ENCODE measurements around the gene SEMA5A. TPM values are rescaled to one million over a fixed set of nuclear protein-coding genes. Genes with fewer than 3 reads are reported as not detected.

SEMA5A gene
- total RNA-seq, 2 donors from 2014 or later: 16.2 to 19.7 TPM

DNA sequence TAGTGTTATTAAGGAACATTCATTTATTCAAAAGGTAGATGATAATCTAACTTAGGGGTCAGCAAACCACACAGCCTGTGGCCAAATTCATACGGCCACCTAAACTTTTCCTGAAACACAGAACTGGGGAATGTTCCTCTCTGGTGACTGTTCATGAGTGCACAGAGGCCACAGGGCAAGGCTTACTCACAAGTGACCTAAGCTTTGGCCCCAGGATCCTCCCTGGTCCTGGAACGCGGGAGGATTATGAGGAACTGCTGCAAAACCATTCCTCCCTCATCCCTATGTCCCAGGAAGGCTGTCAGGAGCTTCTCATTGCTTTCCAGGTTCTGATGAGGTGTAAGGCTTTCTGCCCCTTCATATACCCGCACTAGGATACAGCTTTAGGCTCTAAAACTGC lies 397.6 kb downstream of the SEMA5A start:
- intact Hi-C loops (cut with DNase I): no loop called here
- DNase-seq (no peak), ATAC-seq (no peak)

DNA sequence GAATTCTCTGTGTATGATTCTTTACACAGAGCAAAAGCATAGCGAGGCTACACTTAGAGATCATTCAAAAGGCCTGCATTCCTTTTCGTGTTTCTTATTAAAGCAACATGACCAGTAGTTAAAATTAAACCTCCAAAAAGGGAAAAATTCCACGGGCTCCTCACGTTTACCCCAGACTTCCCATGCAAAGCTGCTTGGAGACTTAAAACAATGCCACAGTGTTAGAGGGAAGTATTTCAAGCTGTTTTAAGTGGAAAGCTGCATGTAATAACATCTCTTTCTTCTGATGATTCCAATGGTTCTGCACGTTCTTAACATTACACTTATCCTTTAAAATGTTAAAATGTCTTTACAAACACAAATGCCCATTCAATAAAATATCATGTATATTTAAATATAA lies 405.2 kb downstream of the SEMA5A start:
- ATAC-seq (no peak), DNase-seq (no peak)
- intact Hi-C loops (cut with DNase I): no loop called here

DNA sequence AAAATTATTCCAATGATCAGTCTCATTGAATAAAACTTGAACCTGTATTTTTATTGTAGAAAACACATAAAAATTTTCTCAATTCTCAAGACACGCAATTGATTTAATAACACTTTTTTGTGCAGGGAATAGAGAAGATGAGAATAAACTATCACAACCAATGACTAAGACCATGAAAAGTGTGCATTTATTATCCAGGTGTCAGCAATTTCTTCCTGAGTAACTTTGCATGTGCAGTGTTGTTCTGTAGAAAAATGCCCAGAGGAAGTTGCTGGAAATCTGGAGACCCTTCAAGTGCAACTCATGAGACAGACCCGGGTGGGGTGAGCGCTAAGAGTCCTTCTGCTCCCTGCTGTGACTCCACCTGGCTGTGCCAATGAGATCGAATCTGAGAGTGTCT lies 405.7 kb downstream of the SEMA5A start:
- no peak for ATAC-seq
- no peak for DNase-seq
- intact Hi-C loops (cut with DNase I): no loop called here

DNA sequence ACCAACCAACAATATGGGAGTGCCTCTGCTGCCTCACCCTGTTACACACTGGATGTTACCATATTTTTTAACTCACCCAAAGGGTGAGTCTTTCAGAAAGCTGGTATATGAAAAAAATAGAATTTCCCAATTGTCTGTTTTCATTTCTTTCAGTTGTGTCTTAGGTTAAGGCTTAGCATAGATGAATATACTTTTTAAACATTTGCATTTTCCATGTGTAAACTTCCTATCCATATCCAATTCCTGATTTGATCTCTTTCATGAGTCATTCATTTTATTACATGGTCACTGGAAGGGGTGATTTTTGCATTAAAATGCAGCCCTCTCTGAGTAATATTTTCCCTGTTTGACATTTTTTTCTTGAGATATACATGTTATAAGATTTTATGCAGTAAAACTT lies 406.5 kb downstream of the SEMA5A start:
- ATAC-seq (no peak), DNase-seq (no peak)
- intact Hi-C loops (cut with DNase I): no loop called here

DNA sequence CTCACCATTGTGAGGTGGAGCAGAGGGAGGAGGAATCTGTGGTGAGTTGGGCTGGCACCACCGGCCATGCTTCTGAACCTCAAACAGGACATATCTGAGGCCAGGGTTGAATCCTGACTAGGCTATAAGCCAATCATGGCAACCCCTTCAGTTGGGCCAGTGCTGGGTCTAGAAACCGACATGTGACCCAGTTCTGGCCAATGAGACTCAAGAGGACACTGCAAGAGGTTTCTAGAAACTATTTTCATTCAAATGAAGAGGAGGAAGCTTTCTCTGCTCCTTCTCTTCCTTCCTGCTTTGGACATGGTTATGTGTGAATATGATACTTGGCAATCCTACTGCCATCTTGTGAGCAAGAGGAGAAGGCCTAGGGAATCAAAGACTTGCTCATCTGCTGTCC lies 417.7 kb downstream of the SEMA5A start:
- intact Hi-C loops (cut with DNase I): no loop called here
- no peak for DNase-seq
- no peak for ATAC-seq

DNA sequence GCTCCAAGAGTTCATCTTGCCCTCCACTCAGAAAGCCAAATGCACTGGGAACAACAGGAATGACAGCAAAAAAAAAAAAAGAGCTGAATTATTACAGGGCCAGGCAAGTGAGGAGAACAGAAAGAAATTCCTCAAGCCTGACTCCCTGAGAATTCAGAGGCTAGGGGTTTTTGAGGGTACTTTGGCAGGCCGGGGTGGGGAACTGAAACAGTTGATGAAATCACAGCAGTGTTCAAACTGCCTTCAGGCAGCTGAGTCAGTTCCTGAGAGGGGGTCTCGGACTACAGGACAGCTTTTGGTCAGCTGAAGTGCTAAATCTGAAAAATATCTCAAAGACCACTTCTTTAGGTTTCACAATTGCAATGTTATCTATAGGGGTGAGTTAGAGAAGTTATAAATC lies 419.4 kb downstream of the SEMA5A start:
- DNase-seq: no peak
- intact Hi-C loops (cut with DNase I): no loop called here
- no peak for ATAC-seq

DNA sequence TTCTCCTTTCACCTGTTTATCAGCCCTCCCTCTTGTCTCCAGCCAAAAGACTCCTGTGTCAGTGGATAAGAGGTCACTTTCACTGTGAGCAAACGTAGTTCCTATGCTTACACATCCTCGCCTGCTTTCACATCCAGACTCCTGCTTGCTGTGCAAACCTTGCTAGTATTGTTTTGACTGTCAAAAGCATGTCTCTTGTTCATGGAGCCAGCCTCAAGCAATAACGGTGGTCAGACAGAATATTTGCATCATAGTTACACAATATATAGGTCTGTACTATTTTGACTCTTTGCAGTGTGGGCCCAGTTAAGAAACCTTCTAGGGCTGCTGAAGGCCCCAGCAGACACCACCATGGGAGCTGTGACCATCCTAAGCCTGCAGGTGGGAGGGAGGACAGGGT lies 420.0 kb downstream of the SEMA5A start:
- ATAC-seq: no peak
- intact Hi-C loops (cut with DNase I): no loop called here
- no peak for DNase-seq

DNA sequence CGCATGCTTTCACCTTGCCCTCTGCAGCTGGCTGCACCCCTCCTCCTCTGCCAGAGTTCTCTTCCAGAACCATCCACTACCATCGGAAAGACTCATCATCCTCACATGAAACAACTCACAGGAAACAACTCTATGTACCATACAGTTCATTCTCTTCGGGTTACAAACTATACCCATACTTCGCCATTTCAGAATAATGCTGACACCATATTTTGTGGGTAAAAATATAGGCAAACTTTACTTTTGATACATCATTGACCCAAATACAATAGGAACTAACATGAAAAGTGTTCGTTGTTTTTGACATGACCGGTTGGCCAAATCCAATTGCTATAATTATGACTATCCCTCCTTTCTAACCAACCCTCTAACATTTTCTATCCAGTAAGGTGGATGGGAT lies 421.0 kb downstream of the SEMA5A start:
- intact Hi-C loops (cut with DNase I): no loop called here
- no peak for ATAC-seq
- DNase-seq: no peak

DNA sequence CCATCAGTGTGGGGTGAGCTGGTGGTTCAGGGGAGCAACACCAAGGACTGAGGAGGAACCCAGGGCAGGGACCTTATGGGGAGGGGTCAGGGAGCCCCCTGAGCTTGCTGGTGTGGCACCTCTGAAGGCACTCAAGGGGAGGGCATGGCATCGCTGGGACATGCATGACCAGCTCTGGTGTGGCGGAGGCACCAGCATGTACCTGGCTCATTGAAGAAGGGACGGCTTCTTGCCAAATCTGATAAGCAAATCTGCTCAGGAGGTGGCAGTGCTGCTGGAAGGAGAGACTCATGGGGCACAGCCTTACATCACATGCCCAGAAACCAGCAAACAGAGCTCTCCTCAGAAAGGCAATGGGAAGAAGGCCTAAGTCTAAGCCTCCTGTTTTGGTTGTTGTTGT lies 421.8 kb downstream of the SEMA5A start:
- intact Hi-C loops (cut with DNase I): no loop called here
- DNase-seq (no peak), ATAC-seq (no peak)

DNA sequence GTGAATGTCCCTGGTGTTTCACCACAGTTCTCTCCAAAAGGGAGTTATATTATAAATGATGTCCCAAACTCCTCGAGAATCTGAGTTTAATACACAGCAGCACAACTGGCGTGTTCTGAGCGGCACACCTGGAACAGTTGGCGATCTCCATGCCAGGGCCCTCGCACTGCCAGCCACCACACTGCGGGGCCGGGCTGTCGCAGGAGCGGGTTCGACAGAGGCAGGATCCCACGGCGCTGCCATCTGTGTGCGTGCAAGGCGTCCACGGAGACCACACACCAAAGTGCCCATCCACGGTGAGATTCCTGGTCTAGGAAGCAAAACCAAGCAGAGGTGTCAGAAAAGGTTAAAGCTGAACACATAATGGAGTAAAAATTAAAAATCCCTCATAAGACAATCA lies 423.3 kb downstream of the SEMA5A start:
- intact Hi-C loops (cut with DNase I): no loop called here
- no peak for ATAC-seq
- DNase-seq: no peak

DNA sequence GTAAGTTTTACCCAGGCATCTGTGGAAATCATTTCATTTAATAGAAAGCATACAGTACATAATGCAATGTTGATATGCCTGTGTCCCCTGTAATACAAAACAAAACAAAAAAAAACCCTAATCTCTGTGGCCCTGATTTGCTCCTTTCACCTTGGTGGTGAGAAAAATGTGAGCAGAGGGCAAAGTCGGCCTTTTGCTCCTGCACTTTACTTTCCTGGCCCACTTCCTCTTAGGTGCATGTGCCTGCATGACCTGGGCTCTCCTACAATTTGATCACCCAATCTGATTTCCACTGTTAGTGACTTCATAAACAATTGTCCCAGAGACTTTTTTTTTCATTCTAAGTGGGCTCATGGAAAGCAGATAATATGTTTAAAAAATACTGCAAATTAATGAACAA lies 424.3 kb downstream of the SEMA5A start:
- no peak for DNase-seq
- intact Hi-C loops (cut with DNase I): no loop called here
- ATAC-seq: no peak

DNA sequence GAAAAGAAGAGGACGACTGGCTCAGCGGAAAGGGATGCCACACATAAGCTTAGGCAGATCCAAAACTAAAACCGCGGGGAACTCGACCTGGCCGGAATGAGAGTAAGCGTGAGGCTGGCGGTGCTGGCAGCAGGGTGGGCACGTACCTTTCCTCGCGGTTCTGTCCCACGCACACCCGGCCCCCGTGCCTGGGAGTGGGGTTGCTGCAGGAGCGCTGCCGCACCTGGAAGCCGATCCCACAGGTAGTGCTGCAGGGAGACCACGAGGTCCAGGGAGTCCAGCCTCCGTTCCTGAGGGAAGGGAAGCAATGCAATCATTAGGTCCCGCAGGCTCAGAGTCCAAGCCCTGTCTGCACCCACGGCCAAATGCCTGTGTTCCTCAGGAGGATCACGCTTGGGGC lies 427.0 kb downstream of the SEMA5A start:
- ATAC-seq (no peak), DNase-seq (no peak)
- intact Hi-C loops (cut with DNase I): no loop called here

DNA sequence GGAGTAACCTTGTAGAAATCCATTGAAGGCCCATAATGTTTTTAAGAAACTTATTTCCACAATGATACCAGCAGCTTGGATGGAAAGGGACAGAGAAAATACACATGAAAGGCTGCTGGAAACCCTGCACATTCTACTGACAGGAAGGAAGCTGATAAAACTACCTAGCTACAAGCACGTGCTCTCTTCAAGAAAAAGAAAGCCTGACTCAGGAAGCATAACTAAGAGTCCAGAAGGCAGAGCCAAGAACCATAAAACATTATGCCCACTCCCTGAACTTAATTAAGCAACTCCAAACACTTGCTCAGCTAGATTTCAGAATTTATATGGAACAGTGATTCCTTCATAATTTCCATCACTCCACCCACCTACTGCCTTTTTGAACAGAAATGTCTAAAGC lies 430.8 kb downstream of the SEMA5A start:
- intact Hi-C loops (cut with DNase I): no loop called here
- ATAC-seq (no peak), DNase-seq (no peak)

DNA sequence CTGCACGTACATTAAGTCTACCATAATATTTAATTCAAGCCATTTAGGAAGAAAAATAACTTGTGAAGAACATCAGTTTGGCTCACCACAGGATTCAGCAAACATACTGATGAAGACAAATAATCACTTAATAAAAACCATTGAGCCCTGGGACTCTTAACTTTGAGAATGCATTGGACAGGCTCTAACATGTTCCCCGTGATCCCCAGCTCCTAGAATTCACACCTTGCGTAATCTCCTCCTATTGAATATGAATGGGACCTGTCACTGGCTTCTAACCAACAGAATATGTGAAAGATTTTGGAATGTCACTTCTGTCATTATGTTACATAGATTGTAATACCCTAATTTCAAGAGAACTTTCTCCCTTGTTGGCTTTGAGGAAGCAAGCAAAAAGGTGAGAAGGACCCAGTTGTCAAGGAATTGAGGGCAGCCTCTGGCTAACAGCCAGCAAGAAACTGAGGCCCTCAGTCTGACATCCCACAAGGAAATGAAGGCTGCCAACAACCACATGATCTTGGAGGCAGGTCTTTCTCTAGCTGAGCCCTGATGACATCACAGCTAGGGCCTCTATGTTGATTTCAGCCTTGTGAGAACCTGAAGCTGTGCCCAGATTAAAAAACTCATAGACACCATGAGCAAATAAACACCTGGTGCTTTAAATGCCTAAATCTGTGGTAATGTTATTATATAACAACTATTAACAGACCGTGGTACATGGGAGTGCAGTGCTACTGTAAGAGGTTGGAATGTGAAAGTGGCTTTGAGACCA lies 433.2 kb downstream of the SEMA5A start:
- no peak for ATAC-seq
- no peak for DNase-seq
- intact Hi-C loops (cut with DNase I): no loop called here

DNA sequence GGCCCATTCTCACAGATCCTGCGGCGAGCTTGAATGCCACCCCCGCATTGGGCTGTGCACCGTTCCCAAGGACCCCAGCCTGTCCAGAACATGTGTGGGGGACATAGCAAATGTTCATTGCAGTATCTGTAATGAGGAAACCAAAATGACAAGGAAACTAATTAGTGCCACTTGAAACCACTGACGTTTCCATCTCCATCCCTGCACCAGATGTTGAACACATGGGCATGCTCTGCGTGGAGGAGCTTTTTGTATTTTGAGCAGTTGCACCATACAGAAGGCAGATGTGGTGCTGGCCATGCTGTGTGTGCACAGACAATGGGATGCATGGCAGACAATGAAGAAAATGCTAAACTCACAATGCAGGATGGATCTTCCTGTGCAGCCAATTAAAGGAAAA lies 437.7 kb downstream of the SEMA5A start:
- no peak for ATAC-seq
- intact Hi-C loops (cut with DNase I): no loop called here

DNA sequence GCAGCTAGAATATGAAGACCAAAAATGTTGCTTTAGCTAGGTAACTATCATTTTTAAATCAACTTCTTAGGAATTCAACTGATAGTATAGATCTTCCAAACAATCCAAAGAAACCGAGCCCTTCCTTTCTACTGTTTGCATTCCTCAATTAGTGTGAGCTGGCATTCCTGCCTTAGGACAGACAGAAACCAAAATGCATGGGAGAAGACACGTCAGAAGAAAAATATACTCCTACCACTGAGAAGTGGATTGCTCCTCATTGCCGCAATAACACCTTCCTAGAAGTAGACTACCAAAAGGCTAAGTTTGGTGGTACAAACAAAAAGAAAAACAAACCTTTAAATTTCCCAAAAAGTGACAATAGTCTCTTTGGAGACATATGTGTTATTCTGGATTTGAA lies 440.0 kb downstream of the SEMA5A start:
- no peak for ATAC-seq
- no peak for DNase-seq
- intact Hi-C loops (cut with DNase I): no loop called here

More for the DNA sequence above, 437.7 kb downstream of the SEMA5A start:
- DNase-seq: no peak

DNA sequence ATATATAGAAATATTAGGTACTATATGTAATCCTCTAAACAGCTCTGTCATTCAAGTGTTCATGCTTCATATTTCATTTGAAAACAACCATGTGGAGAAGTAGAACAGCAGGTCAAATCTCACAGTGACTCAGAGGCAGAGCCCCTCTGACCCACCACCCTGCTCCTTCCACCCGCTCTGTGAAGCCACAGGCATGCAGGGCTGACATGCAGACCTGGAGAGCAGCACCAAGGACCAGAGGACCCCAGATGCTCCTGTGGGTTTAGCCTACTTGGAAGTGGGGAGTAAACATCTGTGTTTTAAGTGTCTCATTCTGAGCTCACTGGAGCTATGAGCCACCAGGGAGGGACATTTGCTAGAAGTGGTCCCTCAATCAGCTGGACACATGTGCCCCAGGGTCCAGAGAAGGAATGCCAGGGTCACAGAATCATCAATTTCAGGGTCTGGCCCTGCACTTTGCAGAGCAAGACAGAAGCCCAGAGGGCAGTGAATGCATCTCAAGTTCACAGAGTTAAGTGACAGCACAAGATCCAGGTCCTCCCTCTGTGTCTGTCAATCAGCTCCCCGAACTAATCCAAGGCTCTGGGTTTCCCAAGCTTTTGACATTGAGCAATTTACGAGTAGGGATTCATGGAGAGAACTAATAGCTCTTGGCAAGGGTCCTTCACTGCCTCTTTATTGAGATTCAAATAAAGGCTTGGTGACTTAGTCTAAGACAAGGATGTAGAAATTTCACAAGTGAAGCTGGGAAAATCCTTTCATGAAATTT lies 441.1 kb downstream of the SEMA5A start:
- ATAC-seq: no peak
- intact Hi-C loops (cut with DNase I): no loop called here
- no peak for DNase-seq

DNA sequence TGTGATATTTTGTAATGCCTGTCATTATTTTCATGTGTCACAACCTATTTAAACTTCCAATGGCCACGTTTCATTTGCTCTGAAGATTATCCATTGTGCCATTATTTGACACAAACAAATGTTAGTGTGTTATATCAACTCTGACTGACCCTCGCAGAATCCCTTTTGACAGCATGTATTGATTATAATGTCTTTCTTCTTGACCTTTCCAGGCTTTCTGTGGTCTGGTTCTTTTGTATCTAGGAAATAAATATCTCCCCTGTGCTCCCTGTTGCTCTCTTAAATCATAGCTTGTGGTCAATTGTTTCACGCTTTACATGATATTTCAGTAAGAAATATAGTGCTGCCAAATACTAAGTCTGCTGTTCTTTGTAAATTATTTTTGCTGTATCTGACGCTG lies 442.6 kb downstream of the SEMA5A start:
- ATAC-seq: no peak
- DNase-seq: no peak
- intact Hi-C loops (cut with DNase I): no loop called here

DNA sequence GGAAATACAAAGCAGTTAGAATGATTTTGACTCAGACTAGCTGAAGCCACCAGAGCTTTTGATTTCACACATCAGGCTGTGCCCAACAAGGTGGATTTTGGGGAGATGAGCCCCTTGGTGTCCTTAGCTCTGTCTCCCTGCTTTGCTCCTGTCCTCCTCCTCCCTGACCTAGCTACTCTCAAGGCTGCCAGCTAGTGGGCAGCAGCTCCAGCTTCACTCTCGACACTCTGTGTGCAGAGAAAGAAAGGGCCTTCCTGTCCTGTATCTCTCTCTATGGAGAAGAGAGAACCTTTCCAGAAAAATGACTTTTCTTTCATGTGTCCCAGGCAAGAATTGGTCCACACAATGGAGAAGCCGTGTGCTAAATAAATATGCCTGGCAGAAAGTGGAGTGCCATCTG lies 446.2 kb downstream of the SEMA5A start:
- intact Hi-C loops (cut with DNase I): no loop called here
- DNase-seq (no peak), ATAC-seq (no peak)

DNA sequence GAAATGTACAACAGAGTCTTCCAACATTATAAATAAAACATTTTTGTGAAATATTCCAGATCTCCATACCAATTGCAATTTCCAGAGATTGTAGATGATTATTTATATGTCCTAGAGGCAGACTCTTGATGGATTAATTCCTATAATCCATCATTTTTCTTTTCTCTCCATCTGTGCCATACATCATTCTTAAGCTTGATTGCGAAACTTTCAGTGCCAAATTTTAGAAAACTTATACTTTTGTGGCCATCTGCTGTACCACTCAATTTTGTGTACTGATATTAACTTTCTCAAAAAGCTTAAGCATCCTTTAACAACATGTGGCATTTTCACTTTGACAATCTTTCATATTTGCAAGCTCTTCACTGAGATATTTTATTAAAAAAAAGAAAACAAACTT lies 446.9 kb downstream of the SEMA5A start:
- no peak for ATAC-seq
- DNase-seq: no peak
- intact Hi-C loops (cut with DNase I): no loop called here

DNA sequence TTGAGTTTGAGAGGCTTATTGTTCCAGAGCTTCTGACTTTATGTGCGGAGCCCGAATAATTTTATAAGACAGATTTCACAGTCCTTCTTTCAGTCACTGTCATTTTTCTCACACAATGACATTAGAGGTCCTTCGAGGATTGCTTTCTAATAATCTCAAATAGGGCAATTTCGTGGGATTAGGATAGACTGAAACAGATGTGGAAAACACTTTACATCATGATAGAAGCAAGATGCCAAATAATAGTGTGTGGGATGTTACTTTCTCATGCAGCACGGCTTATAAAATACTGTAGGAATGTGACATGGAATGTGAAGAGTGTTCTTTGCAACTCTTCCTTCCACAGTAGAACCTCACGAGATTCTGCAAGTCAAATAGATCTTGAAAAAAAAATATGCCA lies 451.3 kb downstream of the SEMA5A start:
- intact Hi-C loops (cut with DNase I): no loop called here
- ATAC-seq (no peak), DNase-seq (no peak)

Measured in left cardiac atrium (tissue), 4 donors.